HG02938 (cell line): ENCODE measurements around the gene ASAH2.

Experiments
- ATAC-seq: cut with Tn5 transposase; IDR thresholded peaks from one replicate; pipeline ENCODE4 v1.9.1; 2021; ENCODE audit warnings: mild to moderate bottlenecking, moderate library complexity; ENCODE audit not compliant: unreplicated experiment

Gene ASAH2

GRCh38 chr10:50210876-50211275, 40.4 kb downstream of the ASAH2 start:
- no peak for ATAC-seq
